ENCODE data around the gene IGFLR1. TPM values are rescaled to one million over a fixed set of nuclear protein-coding genes. Genes with fewer than 3 reads are reported as not detected.

IGFLR1 gene
- total and polyA plus RNA-seq, 4 experiments from 2014 or later = 93.9 to 124 (median 109) TPM

DNA sequence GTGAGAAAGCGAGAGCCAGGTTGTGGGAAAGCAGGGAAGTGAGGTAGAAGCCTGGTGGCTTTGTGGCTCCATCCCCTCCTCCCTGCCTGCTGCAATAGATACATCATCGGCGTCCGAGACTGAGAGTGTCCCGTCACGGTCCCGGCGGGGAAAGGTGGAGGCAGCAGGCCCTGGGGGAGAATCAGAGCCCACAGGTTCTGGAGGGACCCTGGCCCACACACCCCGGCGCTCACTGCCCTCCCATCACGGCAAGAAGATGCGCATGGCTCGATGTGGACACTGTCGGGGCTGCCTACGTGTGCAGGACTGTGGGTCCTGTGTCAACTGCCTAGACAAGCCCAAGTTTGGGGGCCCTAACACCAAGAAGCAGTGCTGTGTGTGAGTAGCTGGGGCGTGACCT is 19.4 kb downstream of the IGFLR1 start:
- peaks cover 14% of the 10 kb centered on the region for H3K4me1 ChIP-seq (ENCODE audit: insufficient read depth, low read length)
- no peaks in the 10 kb centered on the region for H3K27me3 ChIP-seq (ENCODE audit: insufficient read depth, low read length)
- no peaks in the 10 kb centered on the region for H3K9me3 Mint-ChIP-seq
- peaks cover 70% of the 10 kb centered on the region for H3K36me3 ChIP-seq (ENCODE audit: insufficient read depth, low read length)
- no peak overlapping the region for H3K27ac Mint-ChIP-seq
- ChIA-PET POLR2A (ENCODE audit: partially characterized antibody) (interaction anchor here (1.1 kb wide), 1 partner anchor 17 kb away, joined by 5 read pairs; no protein-coding TSS in a partner anchor), CTCF (ENCODE audit: partially characterized antibody) (no interaction called here)
- no peaks in the 10 kb centered on the region for H3K9me3 ChIP-seq (ENCODE audit: control insufficient read depth in 1 of 2, low read length in 2 of 2)
- H3K36me3 Mint-ChIP-seq = peaks cover 34 to 58% of the 10 kb centered on the region in 2 donors
- no peak overlapping the region for H3K4me3 ChIP-seq (ENCODE audit: low read length in 2 of 2)
- intact Hi-C loops (cut with micrococcal nuclease) = no loop called here
- no peaks in the 10 kb centered on the region for H3K27me3 Mint-ChIP-seq
- no peak overlapping the region for H3K27ac ChIP-seq (ENCODE audit: low read depth, low read length)
- DNase-seq = no peak
- H3K4me1 Mint-ChIP-seq = peaks cover 11 to 31% (median 13%) of the 10 kb centered on the region in 4 donors
- no peak overlapping the region for H3K4me3 Mint-ChIP-seq

DNA sequence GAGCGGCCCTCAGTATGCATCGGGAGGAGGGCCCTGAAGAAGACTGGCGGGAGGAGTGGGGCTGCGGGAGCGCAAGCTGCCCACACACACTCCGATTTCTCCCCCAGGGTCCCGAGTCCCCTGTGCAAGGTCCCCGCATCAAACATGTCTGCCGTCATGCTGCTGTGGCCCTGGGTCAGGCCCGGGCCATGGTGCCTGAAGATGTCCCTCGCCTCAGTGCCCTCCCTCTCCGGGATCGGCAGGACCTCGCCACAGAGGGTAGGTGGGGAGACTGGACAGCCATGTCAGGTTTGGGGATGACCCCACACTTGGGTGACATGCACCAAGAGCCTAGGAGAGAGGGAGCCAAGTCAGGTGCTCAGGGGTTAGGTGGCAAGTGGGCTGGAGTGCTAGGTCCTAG is 19.8 kb downstream of the IGFLR1 start:
- H3K27ac ChIP-seq (ENCODE audit: low read depth, low read length) = no peak overlapping the region
- H3K36me3 ChIP-seq (ENCODE audit: insufficient read depth, low read length) = peaks cover 66% of the 10 kb centered on the region
- no peak overlapping the region for H3K27ac Mint-ChIP-seq
- H3K27me3 ChIP-seq (ENCODE audit: insufficient read depth, low read length) = no peaks in the 10 kb centered on the region
- no peaks in the 10 kb centered on the region for H3K9me3 Mint-ChIP-seq
- H3K4me1 ChIP-seq (ENCODE audit: insufficient read depth, low read length) = peaks cover 14% of the 10 kb centered on the region
- POLR2A ChIA-PET (ENCODE audit: partially characterized antibody) = interaction anchor here (0.7 to 1.7 kb wide), 2 partner anchors 10 to 20 kb away, joined by 3 to 8 read pairs; partner anchors contain the start of gene IGFLR1
- H3K4me3 ChIP-seq (ENCODE audit: low read length in 2 of 2) = no peak overlapping the region
- H3K4me1 Mint-ChIP-seq = peaks cover 11 to 31% (median 13%) of the 10 kb centered on the region in 4 donors
- intact Hi-C loops (cut with micrococcal nuclease) = no loop called here
- no peaks in the 10 kb centered on the region for H3K9me3 ChIP-seq (ENCODE audit: control insufficient read depth in 1 of 2, low read length in 2 of 2)
- peak overlapping the region in 1 of 8 donors; percentile 8 for H3K4me3 Mint-ChIP-seq
- H3K27me3 Mint-ChIP-seq = no peaks in the 10 kb centered on the region
- H3K36me3 Mint-ChIP-seq = peaks cover 34 to 55% of the 10 kb centered on the region in 2 donors
- CTCF ChIA-PET (ENCODE audit: partially characterized antibody) = no interaction called here
- no peak for DNase-seq

DNA sequence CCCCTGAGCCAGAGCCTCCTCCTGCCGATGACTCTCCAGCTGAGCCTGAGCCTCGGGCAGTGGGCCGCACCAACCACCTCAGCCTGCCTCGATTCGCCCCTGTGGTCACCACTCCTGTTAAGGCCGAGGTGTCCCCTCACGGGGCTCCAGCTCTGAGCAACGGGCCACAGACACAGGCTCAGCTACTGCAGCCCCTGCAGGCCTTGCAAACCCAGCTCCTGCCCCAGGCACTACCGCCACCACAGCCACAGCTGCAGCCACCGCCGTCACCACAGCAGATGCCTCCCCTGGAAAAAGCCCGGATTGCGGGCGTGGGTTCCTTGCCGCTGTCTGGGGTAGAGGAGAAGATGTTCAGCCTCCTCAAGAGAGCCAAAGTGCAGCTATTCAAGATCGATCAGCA is 20.9 kb downstream of the IGFLR1 start:
- ChIA-PET POLR2A (ENCODE audit: partially characterized antibody) (interaction anchor here (1.1 to 4.4 kb wide), 3 partner anchors 16 to 21 kb away, joined by 3 to 37 read pairs (median 8); partner anchors contain the start of gene IGFLR1), CTCF (ENCODE audit: partially characterized antibody) (no interaction called here)

DNA sequence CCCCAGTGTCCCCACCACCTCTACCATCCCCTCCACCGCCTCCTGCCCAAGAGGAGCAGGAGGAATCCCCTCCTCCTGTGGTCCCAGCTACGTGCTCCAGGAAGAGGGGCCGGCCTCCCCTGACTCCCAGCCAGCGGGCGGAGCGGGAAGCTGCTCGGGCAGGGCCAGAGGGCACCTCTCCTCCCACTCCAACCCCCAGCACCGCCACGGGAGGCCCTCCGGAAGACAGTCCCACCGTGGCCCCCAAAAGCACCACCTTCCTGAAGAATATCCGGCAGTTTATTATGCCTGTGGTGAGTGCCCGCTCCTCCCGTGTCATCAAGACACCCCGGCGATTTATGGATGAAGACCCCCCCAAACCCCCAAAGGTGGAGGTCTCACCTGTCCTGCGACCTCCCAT is 21.6 kb downstream of the IGFLR1 start:
- Mint-ChIP-seq H3K36me3 (peaks cover 21 to 44% of the 10 kb centered on the region in 2 donors), H3K4me3 (no peak overlapping the region), H3K9me3 (no peaks in the 10 kb centered on the region), H3K27ac (peak overlapping the region in 1 of 7 donors; percentile 43), H3K4me1 (peaks cover 20 to 43% (median 26%) of the 10 kb centered on the region in 4 donors), H3K27me3 (no peaks in the 10 kb centered on the region)
- Histone ChIP-seq H3K27ac (ENCODE audit: low read depth, low read length) (no peak overlapping the region), H3K4me1 (ENCODE audit: insufficient read depth, low read length) (peaks cover 23% of the 10 kb centered on the region), H3K36me3 (ENCODE audit: insufficient read depth, low read length) (peaks cover 48% of the 10 kb centered on the region), H3K27me3 (ENCODE audit: insufficient read depth, low read length) (no peaks in the 10 kb centered on the region), H3K9me3 (ENCODE audit: control insufficient read depth in 1 of 2, low read length in 2 of 2) (no peaks in the 10 kb centered on the region), H3K4me3 (ENCODE audit: low read length in 2 of 2) (no peak overlapping the region)
- CTCF ChIA-PET (ENCODE audit: partially characterized antibody) = interaction anchor here (0.8 kb wide), 1 partner anchor 26 kb away, joined by 3 read pairs; no protein-coding TSS in a partner anchor
- intact Hi-C loops (cut with micrococcal nuclease) = no loop called here
- DNase-seq = no peak
- POLR2A ChIA-PET (ENCODE audit: partially characterized antibody) = interaction anchor here (1.1 to 4.4 kb wide), 2 partner anchors 17 to 19 kb away, joined by 3 to 37 read pairs; no protein-coding TSS in a partner anchor

More for the DNA sequence above, 20.9 kb downstream of the IGFLR1 start:
- Histone ChIP-seq H3K4me1 (ENCODE audit: insufficient read depth, low read length) (peaks cover 16% of the 10 kb centered on the region), H3K36me3 (ENCODE audit: insufficient read depth, low read length) (peaks cover 55% of the 10 kb centered on the region), H3K27me3 (ENCODE audit: insufficient read depth, low read length) (no peaks in the 10 kb centered on the region), H3K4me3 (ENCODE audit: low read length in 2 of 2) (no peak overlapping the region), H3K27ac (ENCODE audit: low read depth, low read length) (no peak overlapping the region), H3K9me3 (ENCODE audit: control insufficient read depth in 1 of 2, low read length in 2 of 2) (no peaks in the 10 kb centered on the region)
- no peak overlapping the region for H3K27ac Mint-ChIP-seq
- no peaks in the 10 kb centered on the region for H3K9me3 Mint-ChIP-seq
- no peak for DNase-seq
- intact Hi-C loops (cut with micrococcal nuclease) = no loop called here
- H3K4me3 Mint-ChIP-seq = peak overlapping the region in 1 of 8 donors; percentile 10
- H3K36me3 Mint-ChIP-seq = peaks cover 28 to 51% of the 10 kb centered on the region in 2 donors
- H3K4me1 Mint-ChIP-seq = peaks cover 15 to 36% (median 19%) of the 10 kb centered on the region in 4 donors
- H3K27me3 Mint-ChIP-seq = no peaks in the 10 kb centered on the region

DNA sequence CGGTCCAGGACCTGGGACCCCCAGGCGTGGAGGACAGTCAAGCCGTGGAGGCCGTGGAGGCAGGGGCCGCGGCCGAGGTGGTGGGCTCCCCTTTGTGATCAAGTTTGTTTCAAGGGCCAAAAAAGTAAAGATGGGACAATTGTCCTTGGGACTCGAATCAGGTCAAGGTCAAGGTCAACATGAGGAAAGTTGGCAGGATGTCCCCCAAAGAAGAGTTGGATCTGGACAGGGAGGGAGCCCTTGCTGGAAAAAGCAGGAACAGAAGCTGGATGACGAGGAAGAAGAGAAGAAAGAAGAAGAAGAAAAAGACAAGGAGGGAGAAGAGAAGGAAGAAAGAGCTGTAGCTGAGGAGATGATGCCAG is 22.1 kb downstream of the IGFLR1 start:
- H3K27me3 ChIP-seq (ENCODE audit: insufficient read depth, low read length) = no peaks in the 10 kb centered on the region
- peak overlapping the region in 3 of 8 donors; percentile 6 to 53 (median 40) for H3K4me3 Mint-ChIP-seq
- no peaks in the 10 kb centered on the region for H3K9me3 ChIP-seq (ENCODE audit: control insufficient read depth in 1 of 2, low read length in 2 of 2)
- ChIA-PET CTCF (ENCODE audit: partially characterized antibody) (interaction anchor here (0.8 kb wide), 1 partner anchor 25 kb away, joined by 3 read pairs; no protein-coding TSS in a partner anchor), POLR2A (ENCODE audit: partially characterized antibody) (interaction anchor here (1.1 to 4.4 kb wide), 4 partner anchors 17 to 24 kb away, joined by 3 to 51 read pairs (median 26); partner anchors contain the start of genes IGFLR1, PSENEN and U2AF1L4)
- H3K9me3 Mint-ChIP-seq = no peaks in the 10 kb centered on the region
- H3K36me3 Mint-ChIP-seq = peaks cover 16 to 39% of the 10 kb centered on the region in 2 donors
- no peak for DNase-seq
- peaks cover 43% of the 10 kb centered on the region for H3K36me3 ChIP-seq (ENCODE audit: insufficient read depth, low read length)
- peak overlapping the region in 4 of 7 donors; percentile 18 to 66 (median 54) for H3K27ac Mint-ChIP-seq
- H3K4me3 ChIP-seq (ENCODE audit: low read length in 2 of 2) = no peak overlapping the region
- H3K27ac ChIP-seq (ENCODE audit: low read depth, low read length) = no peak overlapping the region
- H3K4me1 Mint-ChIP-seq = peaks cover 20 to 47% (median 29%) of the 10 kb centered on the region in 4 donors
- intact Hi-C loops (cut with micrococcal nuclease) = no loop called here
- no peaks in the 10 kb centered on the region for H3K27me3 Mint-ChIP-seq
- H3K4me1 ChIP-seq (ENCODE audit: insufficient read depth, low read length) = peaks cover 28% of the 10 kb centered on the region

DNA sequence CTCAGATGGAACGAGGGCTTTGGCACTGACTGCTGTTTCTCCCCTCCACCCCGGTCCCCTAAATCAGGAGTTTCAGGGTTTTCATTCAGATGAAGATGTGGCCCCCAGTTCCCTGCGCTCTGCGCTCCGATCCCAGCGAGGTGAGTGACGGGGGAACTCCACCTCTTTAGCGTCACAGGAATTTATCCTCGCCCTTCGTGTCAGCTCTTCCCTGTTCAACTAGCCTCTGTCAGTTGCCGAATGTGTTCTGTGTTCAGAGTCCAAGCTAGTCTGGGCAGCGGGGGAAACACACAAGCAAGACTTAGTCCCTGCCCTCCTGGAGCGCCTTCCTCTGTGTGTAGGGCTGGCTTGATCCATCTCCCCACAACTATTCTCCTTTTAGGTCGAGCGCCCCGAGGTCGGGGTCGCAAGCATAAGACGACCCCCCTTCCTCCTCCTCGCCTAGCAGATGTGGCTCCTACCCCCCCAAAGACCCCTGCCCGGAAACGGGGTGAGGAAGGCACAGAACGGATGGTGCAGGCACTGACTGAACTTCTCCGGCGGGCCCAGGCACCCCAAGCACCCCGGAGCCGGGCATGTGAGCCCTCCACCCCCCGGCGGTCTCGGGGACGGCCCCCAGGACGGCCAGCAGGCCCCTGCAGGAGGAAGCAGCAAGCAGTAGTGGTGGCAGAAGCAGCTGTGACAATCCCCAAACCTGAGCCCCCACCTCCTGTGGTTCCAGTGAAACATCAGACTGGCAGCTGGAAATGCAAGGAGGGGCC is 22.7 kb downstream of the IGFLR1 start:
- Mint-ChIP-seq H3K4me3 (peak overlapping the region; percentile 90 to 97 (median 92)), H3K36me3 (peaks cover 12 to 36% of the 10 kb centered on the region in 2 donors), H3K9me3 (peaks cover 0 to 1% (median 0%) of the 10 kb centered on the region in 8 donors), H3K4me1 (peaks cover 23 to 52% (median 33%) of the 10 kb centered on the region in 4 donors), H3K27me3 (no peaks in the 10 kb centered on the region), H3K27ac (peak overlapping the region in 6 of 7 donors; percentile 66 to 96 (median 85))
- Histone ChIP-seq H3K9me3 (ENCODE audit: control insufficient read depth in 1 of 2, low read length in 2 of 2) (no peaks in the 10 kb centered on the region), H3K4me3 (ENCODE audit: low read length in 2 of 2) (no peak overlapping the region), H3K36me3 (ENCODE audit: insufficient read depth, low read length) (peaks cover 37% of the 10 kb centered on the region), H3K27me3 (ENCODE audit: insufficient read depth, low read length) (no peaks in the 10 kb centered on the region), H3K4me1 (ENCODE audit: insufficient read depth, low read length) (peaks cover 34% of the 10 kb centered on the region), H3K27ac (ENCODE audit: low read depth, low read length) (no peak overlapping the region)
- no peak for DNase-seq
- intact Hi-C loops (cut with micrococcal nuclease) = no loop called here
- POLR2A ChIA-PET (ENCODE audit: partially characterized antibody) = interaction anchor here (0.7 to 4.4 kb wide), 7 partner anchors 8 to 29 kb away, joined by 3 to 51 read pairs (median 16); partner anchors contain the start of genes IGFLR1, LIN37, PSENEN and U2AF1L4
- CTCF ChIA-PET (ENCODE audit: partially characterized antibody) = interaction anchor here (0.7 to 1.9 kb wide), 4 partner anchors 17 to 27 kb away, joined by 3 to 6 read pairs (median 4); no protein-coding TSS in a partner anchor

Measured in CD4-positive, alpha-beta memory T cell (primary cell).